KBM-7 (cell line): ENCODE results near the gene OR52B2.

Experiments used
- DNase-seq: peaks from one replicate; pipeline ENCODE4 v3.0.0-alpha.2; 2015
- in situ Hi-C: fragments of 300-500 bp; cut with MboI; formaldehyde crosslinking; loops from 2 replicates; pipeline ENCODE4 v1.14.3; 2020; ENCODE audit warnings: low sequenced_read_pairs, low pct_unique_long_range_greater_than_20kb, mixed read lengths

OR52B2 gene

GRCh38 chr11:6170226-6170625, at the start of gene OR52B2:
TSS of gene OR52B2 (minus strand) at chr11:6170326. CDS start at chr11:6170326, 0 bp downstream.
- no peak for DNase-seq
- in situ Hi-C loops = no loop called here

DNA sequence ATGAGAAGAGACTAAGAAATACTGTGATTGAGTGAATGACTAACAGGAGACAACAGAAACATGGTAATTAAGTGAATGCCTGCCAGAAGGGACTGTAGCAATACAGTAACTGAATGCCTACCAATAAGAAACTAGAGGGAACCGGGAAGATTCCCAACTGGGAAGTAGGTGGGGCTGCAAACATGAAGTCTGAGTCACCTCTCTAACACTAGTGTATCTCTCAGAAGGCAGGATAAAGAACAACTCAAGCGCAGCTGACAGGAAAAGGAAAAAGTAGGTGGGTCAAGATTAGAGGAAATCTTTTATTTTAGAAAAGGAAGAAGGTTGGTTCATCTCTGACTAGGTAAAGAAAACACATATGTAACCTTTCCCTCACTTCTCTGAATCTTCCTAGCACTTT, 49.2 kb upstream of the OR52B2 start:
- in situ Hi-C loops = no loop called here
- no peak for DNase-seq

DNA sequence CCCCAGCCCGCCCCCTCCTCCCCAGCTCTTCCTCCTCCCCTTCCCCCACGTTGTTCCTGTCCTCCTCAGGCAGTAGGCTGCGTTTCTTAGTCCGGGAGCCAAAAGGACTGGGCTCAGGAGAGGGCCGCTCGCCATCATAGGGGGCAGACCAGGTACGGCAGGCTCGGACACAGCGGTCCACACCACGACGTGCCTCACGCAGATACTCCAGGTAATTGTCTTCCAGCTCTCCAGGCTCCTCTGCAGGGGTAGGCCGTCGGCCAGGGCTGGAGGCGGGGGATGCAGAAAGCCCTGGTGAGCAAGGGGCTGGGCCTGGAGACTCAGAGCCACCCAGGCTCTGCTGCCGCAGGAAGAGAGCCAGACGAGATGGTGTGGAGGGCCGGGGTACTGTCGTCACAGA, 47.6 kb upstream of the OR52B2 start:
- in situ Hi-C loops = no loop called here
- no peak for DNase-seq

GRCh38 chr11:6216501-6216900, 46.4 kb upstream of the OR52B2 start:
- in situ Hi-C loops = no loop called here
- DNase-seq = no peak

DNA sequence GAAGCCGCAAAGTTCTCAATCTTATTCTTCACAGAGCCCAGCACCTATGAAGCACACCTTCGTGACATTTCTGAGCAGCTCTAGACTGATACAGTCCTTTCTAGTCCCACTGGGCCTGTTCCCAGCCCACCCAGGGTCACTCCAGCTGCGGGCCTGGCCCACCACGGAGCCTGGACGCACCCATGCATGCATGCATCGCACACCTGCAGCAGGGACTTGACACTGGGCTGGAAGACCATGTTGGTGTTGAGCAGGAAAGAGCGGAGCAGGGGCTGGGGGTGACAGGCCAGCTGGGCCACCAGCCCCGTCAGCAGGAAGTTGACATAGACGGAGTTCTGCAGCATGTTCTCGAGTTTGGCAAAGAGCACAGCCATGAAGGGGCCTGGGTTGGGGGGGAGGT, 44.4 kb upstream of the OR52B2 start:
- in situ Hi-C loops = no loop called here
- no peak for DNase-seq

- no peak for DNase-seq
- in situ Hi-C loops = no loop called here
These were observed 40.3 kb upstream of the OR52B2 start for GRCh38 chr11:6210274-6210955.

- in situ Hi-C loops = no loop called here
- DNase-seq = no peak
These were observed 39.7 kb upstream of the OR52B2 start for GRCh38 chr11:6209801-6210200.

DNA sequence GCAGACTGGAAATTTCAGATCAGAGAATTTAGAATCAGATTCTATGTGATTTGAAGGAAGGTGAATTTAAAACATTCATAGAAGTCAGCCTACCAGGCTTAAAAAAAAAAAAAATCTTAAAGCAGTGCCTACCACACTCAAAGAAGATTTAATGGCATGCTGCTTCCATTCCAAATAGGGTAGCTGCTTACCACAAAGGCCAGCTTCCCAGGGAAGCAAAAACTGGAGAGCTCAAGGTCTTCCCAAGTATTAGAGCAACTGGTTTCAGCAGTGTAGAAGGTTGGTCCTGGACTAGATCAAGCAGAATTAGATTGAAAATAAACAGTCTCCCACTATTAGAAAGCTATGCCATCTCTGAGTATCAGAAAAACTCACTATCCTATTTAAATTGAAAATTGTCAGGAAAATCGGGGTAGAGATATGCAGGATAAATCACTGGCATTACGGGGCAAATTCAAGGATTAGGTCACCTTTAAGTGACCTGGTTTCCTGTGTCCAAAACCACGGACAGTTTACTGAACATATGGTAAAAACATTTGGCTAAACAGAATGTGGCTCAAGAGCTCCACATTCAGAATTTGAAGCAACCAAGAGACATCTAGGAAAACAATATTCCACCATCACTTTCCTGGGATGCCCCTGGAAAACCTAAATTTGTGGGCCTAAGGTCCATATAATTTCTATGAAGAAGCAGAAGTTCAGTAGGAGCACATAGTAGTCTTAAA, 36.5 kb upstream of the OR52B2 start:
- no peak for DNase-seq
- in situ Hi-C loops = no loop called here

- in situ Hi-C loops = no loop called here
These were observed 35.2 kb upstream of the OR52B2 start, which contains the start of gene C11orf42 for GRCh38 chr11:6205366-6205765. TSS of gene C11orf42 (plus strand) at chr11:6205557. CDS start at chr11:6205616, 59 bp downstream.

GRCh38 chr11:6204706-6205105, 34.6 kb upstream of the OR52B2 start:
- in situ Hi-C loops = no loop called here
- no peak for DNase-seq

More at GRCh38 chr11:6205366-6205765, 35.2 kb upstream of the OR52B2 start, which contains the start of gene C11orf42:
- DNase-seq = no peak

- in situ Hi-C loops = no loop called here
- no peak for DNase-seq
These were observed 33.2 kb upstream of the OR52B2 start for GRCh38 chr11:6203327-6203726.

- in situ Hi-C loops = no loop called here
- no peak for DNase-seq
These were observed 31.9 kb upstream of the OR52B2 start for GRCh38 chr11:6202041-6202440.

DNA sequence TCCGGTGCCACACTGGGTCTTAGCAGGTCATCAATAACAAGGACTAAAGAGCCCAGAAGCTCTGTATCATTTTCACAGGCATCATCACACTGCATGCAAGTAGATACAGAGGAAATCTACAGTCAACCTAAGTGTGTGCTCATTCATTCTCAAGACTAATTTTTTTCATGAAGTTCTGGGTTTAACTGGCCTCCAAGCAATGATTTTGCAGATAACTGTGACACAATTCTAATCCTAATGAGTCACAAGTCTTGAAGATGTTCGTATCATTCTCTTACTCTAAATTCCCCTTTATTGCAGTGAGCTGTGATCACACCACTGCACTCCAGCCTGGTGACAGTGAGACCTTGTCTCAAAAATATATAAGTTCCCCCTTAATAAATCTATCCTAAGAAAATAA, 31.4 kb upstream of the OR52B2 start:
- in situ Hi-C loops = no loop called here

GRCh38 chr11:6200975-6201374, 30.8 kb upstream of the OR52B2 start:
- peak; percentile 68 for DNase-seq
- in situ Hi-C loops = no loop called here

More for the DNA sequence above, 31.4 kb upstream of the OR52B2 start:
- no peak for DNase-seq

DNA sequence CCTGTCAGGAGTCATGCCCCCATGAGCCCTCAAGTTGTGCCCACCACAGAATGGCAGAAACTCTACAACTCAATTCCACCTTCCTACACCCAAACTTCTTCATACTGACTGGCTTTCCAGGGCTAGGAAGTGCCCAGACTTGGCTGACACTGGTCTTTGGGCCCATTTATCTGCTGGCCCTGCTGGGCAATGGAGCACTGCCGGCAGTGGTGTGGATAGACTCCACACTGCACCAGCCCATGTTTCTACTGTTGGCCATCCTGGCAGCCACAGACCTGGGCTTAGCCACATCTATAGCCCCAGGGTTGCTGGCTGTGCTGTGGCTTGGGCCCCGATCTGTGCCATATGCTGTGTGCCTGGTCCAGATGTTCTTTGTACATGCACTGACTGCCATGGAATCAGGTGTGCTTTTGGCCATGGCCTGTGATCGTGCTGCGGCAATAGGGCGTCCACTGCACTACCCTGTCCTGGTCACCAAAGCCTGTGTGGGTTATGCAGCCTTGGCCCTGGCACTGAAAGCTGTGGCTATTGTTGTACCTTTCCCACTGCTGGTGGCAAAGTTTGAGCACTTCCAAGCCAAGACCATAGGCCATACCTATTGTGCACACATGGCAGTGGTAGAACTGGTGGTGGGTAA, 29.2 kb upstream of the OR52B2 start, which contains the start of gene OR52W1:
Gene OR52W1, plus strand, starts transcription at position 51 of the 637 bp plus-strand sequence. Its CDS starts 0 bp downstream, at position 51.
- in situ Hi-C loops = no loop called here
- DNase-seq = no peak

GRCh38 chr11:6197466-6198200, 27.5 kb upstream of the OR52B2 start:
- in situ Hi-C loops = no loop called here
- no peak for DNase-seq

DNA sequence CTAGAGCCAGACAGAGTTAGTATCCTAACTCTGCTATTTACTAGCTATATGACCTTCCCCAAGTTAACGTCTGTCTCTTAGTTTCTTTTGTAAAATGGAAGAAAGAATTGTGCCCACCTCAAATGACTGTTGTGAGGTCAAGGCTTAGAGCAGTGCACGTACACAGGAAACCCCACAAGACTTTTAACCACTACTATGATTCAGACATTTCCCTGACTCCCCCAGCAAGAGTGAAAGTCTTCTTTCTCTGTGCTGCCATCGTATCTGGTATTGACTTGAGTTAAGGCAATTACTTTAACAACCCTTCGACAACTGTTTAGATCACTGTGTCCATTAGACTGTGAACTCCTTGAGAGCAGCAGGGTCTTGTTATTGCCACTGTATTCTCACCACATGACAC, 26.3 kb upstream of the OR52B2 start:
- in situ Hi-C loops = no loop called here
- peak; percentile 5 for DNase-seq

DNA sequence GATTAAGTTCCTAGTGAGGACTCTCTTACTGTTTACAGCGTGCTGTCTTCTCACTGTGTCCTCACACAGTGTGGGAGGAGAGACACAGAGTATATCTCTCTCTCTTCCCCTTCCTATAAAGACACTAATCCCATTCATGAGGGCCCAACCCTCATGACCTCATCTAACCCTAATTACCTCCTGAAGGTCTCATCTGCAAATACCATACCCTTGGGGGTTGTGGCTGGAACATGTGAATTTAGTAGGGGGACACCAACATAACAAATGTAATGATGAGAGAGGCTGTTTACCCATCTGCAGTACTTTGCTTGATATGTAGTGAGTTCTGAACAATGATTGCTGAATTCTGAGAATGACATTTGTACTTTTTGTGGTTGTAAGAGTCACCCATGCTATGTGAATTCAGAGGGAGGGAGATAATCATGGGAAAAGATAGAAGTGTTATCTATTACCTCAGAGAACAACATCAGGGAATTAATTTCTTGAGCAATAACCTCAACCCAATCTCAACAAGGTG, 24.0 kb upstream of the OR52B2 start:
- peak; percentile 43 for DNase-seq
- in situ Hi-C loops = no loop called here

DNA sequence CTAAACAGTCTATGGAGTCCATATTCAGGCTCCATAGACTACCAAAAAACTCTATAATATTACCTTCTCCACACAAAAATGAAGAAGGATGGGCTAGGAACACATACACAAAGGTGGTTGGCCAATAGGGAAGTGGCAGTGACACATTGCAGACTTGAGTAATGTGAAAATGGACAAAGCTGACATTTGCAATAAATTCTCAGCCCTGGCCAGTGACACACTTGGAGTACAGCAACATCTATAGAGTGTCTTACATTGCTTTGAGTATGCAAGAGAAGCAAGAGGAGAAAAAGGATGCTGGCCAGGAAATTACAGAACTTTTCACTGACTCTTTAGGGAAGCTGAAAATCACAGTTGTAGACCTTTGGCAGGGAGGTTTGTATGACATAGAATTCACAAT, 21.6 kb upstream of the OR52B2 start:
- DNase-seq = no peak

More for the DNA sequence above, 21.6 kb upstream of the OR52B2 start:
- in situ Hi-C loops = no loop called here
